ENCODE measurements around the gene CD82.

CD82 gene

DNA sequence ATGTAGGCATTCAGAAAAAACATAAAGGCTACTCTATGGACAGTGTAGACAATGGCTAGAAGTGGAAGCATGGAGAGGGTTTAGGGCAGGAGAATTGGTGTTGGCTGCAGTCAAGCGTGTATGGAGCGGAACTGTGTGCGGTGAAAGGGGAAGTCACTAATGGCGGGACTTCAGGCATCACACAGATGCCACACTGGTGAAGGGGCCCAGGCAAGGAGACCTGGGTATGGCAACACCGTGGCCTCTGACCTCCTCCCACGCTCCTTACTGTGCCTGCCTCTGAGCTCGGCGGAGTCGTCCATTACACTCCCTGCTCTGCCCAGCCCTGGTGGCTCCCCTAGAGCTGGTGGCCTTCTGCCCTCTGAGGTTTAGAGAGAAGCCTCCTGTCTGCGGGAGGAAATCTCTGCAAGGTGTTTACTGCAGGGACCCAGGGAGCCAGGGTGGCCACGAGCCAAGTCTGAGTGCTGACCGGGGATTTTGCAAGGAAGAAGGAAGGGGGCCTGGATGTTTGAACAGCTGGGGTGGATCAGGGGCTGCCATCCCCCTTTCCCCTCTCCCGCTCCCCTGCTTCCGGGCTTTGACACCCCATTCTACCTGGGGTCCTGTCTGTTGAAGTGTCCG is 86.2 kb downstream of the CD82 start:
- H3K36me3 ChIP-seq = no peaks in the 10 kb centered on the region
- no peaks in the 10 kb centered on the region for H3K27me3 ChIP-seq (ENCODE audit: insufficient read depth, low read depth, severe bottlenecking)
- H3K4me3 ChIP-seq (ENCODE audit: low read depth, low read length) = no peak overlapping the region
- H3K27ac ChIP-seq = no peak overlapping the region
- H3K9me3 ChIP-seq (ENCODE audit: severe bottlenecking) = peaks cover 3% of the 10 kb centered on the region
- TF ChIP-seq, protein P1, sequence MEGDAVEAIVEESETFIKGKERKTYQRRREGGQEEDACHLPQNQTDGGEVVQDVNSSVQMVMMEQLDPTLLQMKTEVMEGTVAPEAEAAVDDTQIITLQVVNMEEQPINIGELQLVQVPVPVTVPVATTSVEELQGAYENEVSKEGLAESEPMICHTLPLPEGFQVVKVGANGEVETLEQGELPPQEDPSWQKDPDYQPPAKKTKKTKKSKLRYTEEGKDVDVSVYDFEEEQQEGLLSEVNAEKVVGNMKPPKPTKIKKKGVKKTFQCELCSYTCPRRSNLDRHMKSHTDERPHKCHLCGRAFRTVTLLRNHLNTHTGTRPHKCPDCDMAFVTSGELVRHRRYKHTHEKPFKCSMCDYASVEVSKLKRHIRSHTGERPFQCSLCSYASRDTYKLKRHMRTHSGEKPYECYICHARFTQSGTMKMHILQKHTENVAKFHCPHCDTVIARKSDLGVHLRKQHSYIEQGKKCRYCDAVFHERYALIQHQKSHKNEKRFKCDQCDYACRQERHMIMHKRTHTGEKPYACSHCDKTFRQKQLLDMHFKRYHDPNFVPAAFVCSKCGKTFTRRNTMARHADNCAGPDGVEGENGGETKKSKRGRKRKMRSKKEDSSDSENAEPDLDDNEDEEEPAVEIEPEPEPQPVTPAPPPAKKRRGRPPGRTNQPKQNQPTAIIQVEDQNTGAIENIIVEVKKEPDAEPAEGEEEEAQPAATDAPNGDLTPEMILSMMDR (IDR thresholded peaks at IDR 0.05; ENCODE audit: low read depth, low read length) = no peak
- DNase-seq = peak; percentile 4

- no peaks in the 10 kb centered on the region for H3K36me3 ChIP-seq
Observed at GRCh38 chr11:44652901-44653644, 87.6 kb downstream of the CD82 start.

DNA sequence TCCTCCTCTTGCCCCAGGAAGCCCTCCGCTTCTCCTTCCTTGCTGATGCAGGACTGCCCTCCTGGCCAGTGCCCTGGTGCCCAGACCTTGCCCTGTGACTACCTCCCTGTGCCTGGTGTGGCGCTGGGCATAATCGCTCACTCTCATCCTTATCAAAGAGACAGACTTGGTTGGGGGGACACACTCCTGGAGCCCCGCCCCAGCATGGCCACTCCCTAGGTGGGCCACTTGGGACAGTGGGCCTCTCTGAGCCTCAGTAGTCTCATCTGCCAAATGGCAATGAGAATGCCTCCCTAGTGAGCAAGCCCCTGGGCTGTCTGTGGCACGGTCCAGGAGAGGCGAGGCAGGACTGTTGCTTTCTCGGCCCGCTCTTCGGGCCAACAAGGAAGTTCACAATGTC is 88.6 kb downstream of the CD82 start:
- no peak overlapping the region for H3K4me3 ChIP-seq (ENCODE audit: low read depth, low read length)
- TF ChIP-seq, protein P1 (IDR thresholded peaks at IDR 0.05; ENCODE audit: low read depth, low read length) = no peak
- no peaks in the 10 kb centered on the region for H3K27me3 ChIP-seq (ENCODE audit: insufficient read depth, low read depth, severe bottlenecking)

More at GRCh38 chr11:44652901-44653644, 87.6 kb downstream of the CD82 start:
- DNase-seq = peak; percentile 1
- Histone ChIP-seq H3K27ac (no peak overlapping the region), H3K9me3 (ENCODE audit: severe bottlenecking) (peaks cover 3% of the 10 kb centered on the region), H3K4me3 (ENCODE audit: low read depth, low read length) (no peak overlapping the region), H3K27me3 (ENCODE audit: insufficient read depth, low read depth, severe bottlenecking) (no peaks in the 10 kb centered on the region)
- TF ChIP-seq, protein P1 (IDR thresholded peaks at IDR 0.05; ENCODE audit: low read depth, low read length) = no peak

DNA sequence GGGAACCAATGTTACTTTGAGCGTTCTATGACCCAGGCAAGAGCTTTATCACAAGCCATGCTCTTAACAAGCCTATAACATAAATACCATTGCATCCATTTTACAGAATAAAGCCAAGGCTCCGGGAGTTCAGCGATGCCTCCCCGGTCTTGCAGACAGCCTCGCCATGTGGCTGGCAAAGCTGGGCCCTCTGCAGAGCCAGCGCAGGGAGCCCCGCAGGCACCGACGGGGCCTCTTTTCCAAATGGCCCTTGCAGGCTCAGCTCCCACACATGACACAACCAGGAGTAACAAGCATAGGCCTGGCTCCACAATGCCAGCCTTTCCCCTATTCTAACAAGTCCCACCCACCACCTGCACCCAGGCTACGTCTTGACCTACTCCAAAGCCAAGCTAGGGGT is 89.1 kb downstream of the CD82 start:
- no peak overlapping the region for H3K4me3 ChIP-seq (ENCODE audit: low read depth, low read length)
- no peak overlapping the region for H3K27ac ChIP-seq
- no peak for DNase-seq
- TF ChIP-seq, protein P1 (IDR thresholded peaks at IDR 0.05; ENCODE audit: low read depth, low read length) = no peak
- H3K9me3 ChIP-seq (ENCODE audit: severe bottlenecking) = peaks cover 3% of the 10 kb centered on the region
- no peaks in the 10 kb centered on the region for H3K36me3 ChIP-seq
- no peaks in the 10 kb centered on the region for H3K27me3 ChIP-seq (ENCODE audit: insufficient read depth, low read depth, severe bottlenecking)

More for the DNA sequence above, 88.6 kb downstream of the CD82 start:
- Histone ChIP-seq H3K27ac (no peak overlapping the region), H3K9me3 (ENCODE audit: severe bottlenecking) (peaks cover 3% of the 10 kb centered on the region), H3K36me3 (no peaks in the 10 kb centered on the region)
- DNase-seq = peak; percentile 3

DNA sequence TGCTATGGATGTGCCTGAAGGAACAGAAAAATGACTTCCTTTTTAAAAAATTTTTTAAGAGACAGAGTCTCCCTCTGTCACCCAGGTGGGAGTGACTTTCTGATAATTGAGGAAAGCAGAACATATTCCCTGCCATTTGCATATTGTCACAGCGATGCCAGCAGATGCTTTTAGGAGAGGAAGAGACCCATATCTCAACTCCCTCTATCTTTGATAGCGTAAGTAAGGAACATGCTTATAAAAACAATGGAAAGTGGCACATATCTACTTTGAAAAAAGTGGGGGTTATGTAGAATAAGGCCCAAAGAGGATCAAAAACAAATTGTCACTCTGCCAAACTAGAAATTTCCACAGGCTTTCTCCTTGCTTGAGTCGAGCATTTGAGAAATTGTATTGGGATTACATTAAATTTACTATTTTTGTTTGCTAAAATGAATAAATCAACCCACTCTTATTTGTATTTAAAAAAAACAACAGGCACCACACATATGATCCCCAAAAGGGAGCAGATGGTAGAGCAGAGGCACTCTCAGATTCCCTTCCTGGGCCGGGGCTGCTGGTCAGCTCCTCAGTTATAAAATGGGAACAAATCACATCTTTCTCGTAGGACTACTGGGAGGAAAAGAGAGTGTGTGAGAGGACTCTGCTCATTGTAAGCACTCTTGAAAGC is 92.5 kb downstream of the CD82 start:
- no peaks in the 10 kb centered on the region for H3K27me3 ChIP-seq (ENCODE audit: insufficient read depth, low read depth, severe bottlenecking)
- H3K36me3 ChIP-seq = no peaks in the 10 kb centered on the region
- no peak for DNase-seq
- no peaks in the 10 kb centered on the region for H3K9me3 ChIP-seq (ENCODE audit: severe bottlenecking)
- TF ChIP-seq, protein P1 (IDR thresholded peaks at IDR 0.05; ENCODE audit: low read depth, low read length) = no peak
- no peak overlapping the region for H3K4me3 ChIP-seq (ENCODE audit: low read depth, low read length)
- no peak overlapping the region for H3K27ac ChIP-seq
